HepG2 (cell line): Measurements from ENCODE around the gene MYOZ1. TPM values are rescaled to one million over a fixed set of nuclear protein-coding genes. Genes with fewer than 3 reads are reported as not detected.

Experiments
- ATAC-seq: fragments of 200-7000 bp; cut with Tn5 transposase; 3 replicates; pipeline ENCODE4 v1.9.1; 2020; ENCODE audit warnings: mild to moderate bottlenecking, moderate library complexity
- BruUV-seq: library from RNA; stranded (reverse); fragments of 400-500 nt; replicated peaks from 2 replicates; lab custom pipeline; 2021; lab: Mats Ljungman, UMichigan
- CTCF ChIA-PET: fragments of 300-600 bp; formaldehyde crosslinking; extraction: SDS; loops from one replicate; lab custom pipeline; 2021; ENCODE audit warnings: low total read pairs, inconsistent platforms, low intra/inter-chr PET ratio; lab: Yijun Ruan, JAX
- POLR2A ChIA-PET: fragments of 350-600 bp; sonication (Branson Sonifier 250); formaldehyde crosslinking; loops from one replicate; lab custom pipeline; 2020; ENCODE audit warnings: antibody characterized with exemption, inconsistent platforms; lab: Yijun Ruan, JAX
- DNase-seq: peaks from one replicate; pipeline ENCODE4 v3.0.0-alpha.2; 2015; ENCODE audit warnings: low spot score
- FAIRE-seq: peaks from 3 replicates; lab custom pipeline; 2011; peaks lifted over from hg19 to GRCh38; lab: Jason Lieb, UNC
- H2AFZ ChIP-seq: one replicate; pipeline ENCODE4 v1.6.1; 2011; ENCODE audit warnings: low read length, inconsistent platforms
- H3K27ac ChIP-seq: fragments of 300-600 bp; 3 replicates; pipeline ENCODE4 v1.8.0; 2011; ENCODE audit warnings: mixed run types, mild to moderate bottlenecking, mixed read lengths, low read length, inconsistent platforms; ENCODE audit not compliant: insufficient read depth; ENCODE audit errors: extremely low read length
- H3K27me3 ChIP-seq, 2 experiments: fragments of 200-600 bp in 1 of 2; 2 replicates in 1 of 2; 3 replicates in 1 of 2; pipeline versions ENCODE4 v1.6.0 to v1.8.0; 2011; ENCODE audit warnings: low read length in 2 of 2, mild to moderate bottlenecking in 2 of 2, moderate library complexity in 2 of 2, inconsistent platforms in 1 of 2; ENCODE audit not compliant: insufficient read depth in 2 of 2, control insufficient read depth in 1 of 2
- H3K36me3 ChIP-seq, 2 experiments: fragments of 200-600 bp in 1 of 2; replicated peaks in 1 of 2; 2 replicates in 1 of 2; 3 replicates in 1 of 2; pipeline versions ENCODE4 v1.5.1 to v1.8.0; 2011; ENCODE audit warnings: low read length in 2 of 2, inconsistent platforms in 1 of 2; ENCODE audit not compliant: insufficient read depth in 2 of 2, control insufficient read depth in 1 of 2
- H3K4me1 ChIP-seq: 2 replicates; pipeline ENCODE4 v1.5.1; 2012; ENCODE audit warnings: low read length, inconsistent platforms; ENCODE audit not compliant: insufficient read depth
- H3K4me2 ChIP-seq: 2 replicates; pipeline ENCODE4 v1.6.0; 2011; ENCODE audit warnings: low read depth, low read length, inconsistent platforms
- H3K4me3 ChIP-seq, 3 experiments: fragments of 200-600 bp in 1 of 3; sonication (generic), shearing (Covaris generic) in 1 of 3; replicated peaks in 1 of 3; 2 replicates each; pipeline ENCODE4 v1.5.1; 2011 to 2016; ENCODE audit warnings: low read length in 3 of 3, inconsistent platforms in 2 of 3, low read depth in 2 of 3, mild to moderate bottlenecking in 2 of 3, control low read depth in 1 of 3, mixed read lengths in 1 of 3; ENCODE audit not compliant: insufficient read depth in 1 of 3
- H3K79me2 ChIP-seq: one replicate; pipeline ENCODE4 v1.6.1; 2011; ENCODE audit warnings: low read length, inconsistent platforms; ENCODE audit not compliant: insufficient read depth
- H3K9ac ChIP-seq: 2 replicates; pipeline ENCODE4 v1.6.0; 2011; ENCODE audit warnings: mild to moderate bottlenecking, low read depth, low read length, inconsistent platforms; ENCODE audit not compliant: insufficient read depth
- H3K9me3 ChIP-seq: 2 replicates; pipeline ENCODE4 v1.5.1; 2012; ENCODE audit warnings: mild to moderate bottlenecking, low read length
- H4K20me1 ChIP-seq: 2 replicates; pipeline ENCODE4 v1.6.0; 2011; ENCODE audit warnings: inconsistent platforms, mild to moderate bottlenecking, low read length, moderate library complexity; ENCODE audit not compliant: insufficient read depth
- FOXC1 ChIP-seq: sonication (generic); formaldehyde crosslinking; IDR thresholded peaks from 2 replicates; pipeline ENCODE4 v1.8.0; 2022; ENCODE audit warnings: mild to moderate bottlenecking, missing genetic modification reagents, borderline replicate concordance
- HNF4G ChIP-seq, 2 experiments: sonication (generic) in 1 of 2; formaldehyde crosslinking in 1 of 2; IDR thresholded peaks; 2 replicates each; pipeline versions ENCODE4 v1.4.0 to v1.6.1; 2011 to 2020; ENCODE audit warnings: borderline replicate concordance in 2 of 2, low read depth in 2 of 2, mild to moderate bottlenecking in 2 of 2, low read length in 1 of 2, missing genetic modification reagents in 1 of 2, moderate library complexity in 1 of 2
- NFE2 ChIP-seq: sonication (generic); formaldehyde crosslinking; IDR thresholded peaks from 2 replicates; pipeline ENCODE4 v1.4.0; 2020; ENCODE audit warnings: missing genetic modification reagents
- PLSCR1 ChIP-seq: sonication (generic); formaldehyde crosslinking; IDR thresholded peaks from 2 replicates; pipeline ENCODE4 v1.5.0; 2020; ENCODE audit warnings: missing genetic modification reagents, mild to moderate bottlenecking, borderline replicate concordance
- TEAD2 ChIP-seq: sonication (generic); formaldehyde crosslinking; IDR thresholded peaks from 2 replicates; pipeline ENCODE4 v1.9.0; 2021; ENCODE audit warnings: missing genetic modification reagents
- XBP1 ChIP-seq: sonication (generic); formaldehyde crosslinking; IDR thresholded peaks from 2 replicates; pipeline ENCODE4 v1.5.0; 2020; ENCODE audit warnings: missing genetic modification reagents
- ZNF263 ChIP-seq: sonication (generic); formaldehyde crosslinking; IDR thresholded peaks from 2 replicates; pipeline ENCODE4 v1.4.0; 2020; ENCODE audit warnings: missing genetic modification reagents
- ZNF878 ChIP-seq: sonication (generic); formaldehyde crosslinking; IDR thresholded peaks from 2 replicates; pipeline ENCODE4 v1.8.1; 2023; ENCODE audit warnings: mild to moderate bottlenecking, missing genetic modification reagents, moderate library complexity
- WGBS: methylation state at CpG from one replicate; pipeline ENCODE4 v1.1.6; 2017; ENCODE audit warnings: low lambda C conversion rate; 5-methylcytosine and 5-hydroxymethylcytosine counted together
- in situ Hi-C: cut with HindIII; loops from 2 replicates; pipeline ENCODE4 v1.10.0; 2017; ENCODE audit warnings: low pct_unique_long_range_greater_than_20kb; ENCODE audit not compliant: extremely low pct_ligation_motif_present
- intact Hi-C: fragments of 100-400 bp; cut with micrococcal nuclease; formaldehyde crosslinking; loops from one replicate; pipeline ENCODE4 v1.10.0; 2022; ENCODE audit not compliant: unreplicated experiment
- polyA plus RNA-seq, 8 experiments: library from polyadenylated mRNA; depleted of rRNA in 3 of 8; stranded (reverse) in 7 of 8; unstranded in 1 of 8; fragments of >200 nt; fragmentation: Illumina TruSeq in 4 of 8; extraction: Trizol in 4 of 8; gene quantifications; 2 replicates each; pipeline versions ENCODE4 v1.2.1 to v1.2.3, GENCODE V29; 2011 to 2016; ENCODE audit warnings: low read depth in 4 of 8, missing spikeins in 1 of 8, mixed read lengths in 1 of 8; ENCODE audit not compliant: insufficient read depth in 1 of 8
- total RNA-seq, 5 experiments: library from RNA; depleted of rRNA; stranded (reverse); fragments of >200 nt; fragmentation: Illumina TruSeq; extraction: Trizol; gene quantifications; 2 replicates each; pipeline ENCODE4 v1.2.3, GENCODE V29; 2016; ENCODE audit warnings: low read depth in 1 of 5

The MYOZ1 gene
- total and polyA plus RNA-seq, 2 of the 13 experiments (the other 11 are each of a cell fraction or from before 2014, with no cell fraction given), result not detected

- Histone ChIP-seq H3K4me1 (peaks cover 27% of the 10 kb centered on the region), H3K4me3 (no peak overlapping the region), H3K27me3 (peaks cover 3 to 4% of the 10 kb centered on the region in 2 experiments; a peak in 1 of 5 replicates), H3K36me3 (no peaks in the 10 kb centered on the region), H3K4me2 (no peak overlapping the region), H3K9ac (no peak overlapping the region), H3K9me3 (no peaks in the 10 kb centered on the region), H3K79me2 (no peaks in the 10 kb centered on the region), H2AFZ (no peak overlapping the region), H4K20me1 (no peaks in the 10 kb centered on the region), H3K27ac (no peak overlapping the region)
- no peak for FAIRE-seq
- POLR2A ChIA-PET, result no interaction called here
- no TSS peak for BruUV-seq
- in situ Hi-C loops, result loop anchor here (25.0 kb wide), 1 partner anchor 386 kb away; the partner anchor contains the start of gene MRPS16
- intact Hi-C loops, result no loop called here
- CTCF ChIA-PET, result no interaction called here
- no peak for TF ChIP-seq NFE2 (CRISPR knock-in tag)
- TF ChIP-seq HNF4G (IDR thresholded peaks at IDR 0.05; ENCODE audit: borderline replicate concordance, low read depth, low read length), result no peak
- no peak for TF ChIP-seq HNF4G (CRISPR knock-in tag; IDR thresholded peaks at IDR 0.05; ENCODE audit: borderline replicate concordance, low read depth)
- TF ChIP-seq PLSCR1, result no peak
- TF ChIP-seq ZNF878 (CRISPR knock-in tag), result no peak
- no peak for TF ChIP-seq FOXC1 (CRISPR knock-in tag)
- no peak for TF ChIP-seq XBP1 (CRISPR knock-in tag)
- peak; percentile 80 for TF ChIP-seq ZNF263 (CRISPR knock-in tag)
- no peak for TF ChIP-seq TEAD2 (CRISPR knock-in tag)
- DNase-seq, result no peak
- WGBS, result 59% methylated on average over 23 of the region's 35 CpGs
- no peak; the same call in 2 of the 3 replicates for ATAC-seq
Measured at GRCh38 chr10:73647875-73648651, 6.8 kb upstream of the MYOZ1 start.
